ENCODE measurements around the gene PRKAR1B. TPM values are rescaled to one million over a fixed set of nuclear protein-coding genes. Genes with fewer than 3 reads are reported as not detected.
"Not testable (repeated sequence)": the region's sequence is repeated elsewhere in the genome, so short reads cannot be mapped to it uniquely, and the experiment has no call there.

PRKAR1B gene
- total RNA-seq, 1 experiment from 2014 or later: 8.2 TPM

DNA sequence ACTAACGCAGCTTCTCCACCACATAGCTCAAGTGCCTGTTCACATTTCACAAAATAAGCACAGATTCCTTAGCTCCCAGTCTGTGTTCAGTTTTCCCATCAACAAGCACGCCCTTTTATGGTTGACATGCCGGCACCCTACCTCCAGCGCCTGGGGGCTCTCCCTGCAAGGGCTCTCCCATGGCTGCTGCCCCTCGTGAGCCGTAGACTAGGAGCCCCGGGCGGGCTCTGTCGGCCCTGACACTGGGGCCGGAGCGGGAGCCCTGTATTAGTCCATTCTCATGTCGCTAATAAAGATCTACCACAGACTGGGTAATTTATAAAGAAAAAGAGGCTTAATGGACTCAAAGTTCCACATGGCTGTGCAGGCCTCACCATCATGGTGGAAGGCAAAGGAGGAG, 34.0 kb upstream of the PRKAR1B start:
- DNase-seq (ENCODE audit: low read depth, low spot score): no peak
- in situ Hi-C loops (cut with HindIII; ENCODE audit: low pct_unique_long_range_greater_than_20kb, low sequenced_read_pairs): no loop called here

DNA sequence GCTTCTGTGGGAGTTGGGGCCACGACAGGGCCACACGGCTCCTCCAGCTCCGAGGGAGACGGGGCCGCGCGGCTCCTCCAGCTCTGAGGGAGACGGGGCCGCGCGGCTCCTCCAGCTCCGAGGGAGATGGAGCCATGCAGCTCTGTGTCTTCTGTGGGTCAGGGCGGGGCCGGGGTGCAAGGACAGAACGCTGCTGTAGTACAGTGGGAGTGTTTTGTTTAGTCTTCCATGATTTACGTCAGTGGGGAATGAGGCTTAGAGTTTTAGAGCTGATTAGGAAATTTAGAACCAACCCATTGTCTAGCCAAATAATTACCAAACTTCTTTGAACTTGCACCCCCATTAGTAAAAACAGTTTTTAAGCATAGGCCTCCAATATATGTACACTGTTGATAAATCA, 32.9 kb upstream of the PRKAR1B start:
- in situ Hi-C loops (cut with HindIII; ENCODE audit: low pct_unique_long_range_greater_than_20kb, low sequenced_read_pairs): no loop called here
- no peak for DNase-seq (ENCODE audit: low read depth, low spot score)

DNA sequence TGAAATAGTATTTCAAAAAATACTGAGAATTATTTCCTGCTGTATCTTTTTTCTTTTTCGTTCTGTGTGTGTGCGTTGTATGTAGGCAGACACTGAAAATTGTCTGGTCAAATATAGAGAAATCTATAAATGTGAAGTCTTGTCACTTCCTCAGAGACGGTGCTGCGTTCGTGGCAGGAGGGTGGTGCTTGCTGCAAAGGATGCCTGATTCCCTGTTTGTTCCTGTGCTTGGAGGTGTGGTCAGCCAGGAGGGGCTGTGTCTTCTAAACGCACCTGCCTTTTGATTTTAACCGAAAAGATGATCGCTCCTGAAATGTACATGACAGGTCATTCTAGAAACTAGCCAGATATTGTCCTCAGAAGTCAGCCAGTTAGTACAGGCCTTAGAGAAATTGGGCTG, 32.5 kb upstream of the PRKAR1B start:
- no peak for DNase-seq (ENCODE audit: low read depth, low spot score)
- in situ Hi-C loops (cut with HindIII; ENCODE audit: low pct_unique_long_range_greater_than_20kb, low sequenced_read_pairs): no loop called here

DNA sequence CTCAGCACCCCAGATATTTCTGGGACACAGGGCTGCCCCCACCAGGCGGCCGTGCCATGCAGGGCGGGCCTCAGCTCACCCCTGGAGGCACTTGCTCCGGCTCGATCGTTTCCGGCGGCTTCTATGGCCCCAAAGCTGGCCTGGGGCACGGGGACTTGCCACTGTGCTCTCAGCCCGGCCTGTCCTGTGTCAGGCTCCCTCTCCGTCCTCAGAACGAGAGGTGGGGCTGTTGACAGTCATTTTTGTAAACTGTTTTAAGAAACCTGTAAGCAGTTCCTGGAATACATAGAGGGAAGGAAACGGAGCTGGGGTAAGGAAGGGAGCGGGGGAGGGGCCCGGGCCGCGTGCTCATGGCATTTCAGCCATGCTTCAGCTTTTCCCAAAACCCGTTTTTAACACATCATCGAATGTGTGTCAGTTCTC, 30.7 kb upstream of the PRKAR1B start:
- in situ Hi-C loops (cut with HindIII; ENCODE audit: low pct_unique_long_range_greater_than_20kb, low sequenced_read_pairs): no loop called here
- no peak for DNase-seq (ENCODE audit: low read depth, low spot score)

- DNase-seq (ENCODE audit: low read depth, low spot score): no peak
- in situ Hi-C loops (cut with HindIII; ENCODE audit: low pct_unique_long_range_greater_than_20kb, low sequenced_read_pairs): no loop called here
Observed at GRCh38 chr7:756928-757560, 30.0 kb upstream of the PRKAR1B start.

DNA sequence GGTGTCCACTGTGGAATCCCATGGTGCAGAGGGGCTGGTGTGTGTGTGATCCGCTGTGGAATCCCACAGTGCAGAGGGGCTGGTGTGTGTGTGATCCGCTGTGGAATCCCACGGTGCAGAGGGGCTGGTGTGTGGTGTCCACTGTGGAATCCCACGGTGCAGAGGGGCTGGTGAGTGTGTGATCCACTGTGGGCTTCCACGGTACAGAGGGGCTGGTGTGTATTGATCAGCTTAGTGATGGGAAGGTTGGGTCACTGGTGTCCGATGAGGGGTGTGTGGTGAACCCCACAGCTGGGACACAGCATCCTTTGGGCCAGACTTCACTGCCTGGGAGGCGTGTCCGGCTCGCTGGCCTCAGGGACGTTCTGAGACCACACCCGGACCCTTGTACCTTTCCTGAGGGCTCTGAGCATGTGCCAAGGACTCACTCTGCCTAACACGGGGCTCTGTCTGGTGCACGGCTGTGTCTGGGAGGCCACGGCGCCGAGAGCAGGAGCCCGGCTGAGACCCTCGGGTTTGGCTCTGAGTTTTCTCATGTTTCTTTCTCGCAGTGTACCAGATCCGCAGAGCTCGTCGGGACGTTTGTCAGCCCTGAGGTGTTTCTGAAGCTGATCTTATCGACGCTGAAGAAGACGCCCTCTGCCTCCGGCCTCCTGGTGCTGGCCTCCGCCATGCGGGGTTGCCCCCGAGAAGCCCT, 29.3 kb upstream of the PRKAR1B start:
- DNase-seq (ENCODE audit: low read depth, low spot score): no peak
- in situ Hi-C loops (cut with HindIII; ENCODE audit: low pct_unique_long_range_greater_than_20kb, low sequenced_read_pairs): no loop called here

DNA sequence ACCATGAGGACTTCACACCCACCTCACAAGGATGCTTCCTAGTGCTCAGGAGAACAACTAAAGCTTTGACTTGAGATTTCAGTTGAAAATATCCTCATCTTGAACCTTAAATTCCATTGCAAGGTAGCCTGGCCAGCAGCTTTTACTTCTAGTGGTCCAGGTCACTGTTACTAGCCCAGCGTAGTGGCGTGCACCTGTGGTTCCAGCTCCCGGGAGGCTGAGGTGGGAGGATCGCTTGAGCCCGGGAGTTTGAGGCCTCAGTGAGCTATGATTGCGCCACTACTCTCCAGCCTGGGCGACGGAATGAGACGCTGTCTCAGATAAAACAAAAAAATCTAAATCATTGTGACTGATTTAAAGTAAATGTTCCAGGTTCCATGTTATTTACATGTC, 28.3 kb upstream of the PRKAR1B start:
- in situ Hi-C loops (cut with HindIII; ENCODE audit: low pct_unique_long_range_greater_than_20kb, low sequenced_read_pairs): no loop called here
- no peak for DNase-seq (ENCODE audit: low read depth, low spot score)

DNA sequence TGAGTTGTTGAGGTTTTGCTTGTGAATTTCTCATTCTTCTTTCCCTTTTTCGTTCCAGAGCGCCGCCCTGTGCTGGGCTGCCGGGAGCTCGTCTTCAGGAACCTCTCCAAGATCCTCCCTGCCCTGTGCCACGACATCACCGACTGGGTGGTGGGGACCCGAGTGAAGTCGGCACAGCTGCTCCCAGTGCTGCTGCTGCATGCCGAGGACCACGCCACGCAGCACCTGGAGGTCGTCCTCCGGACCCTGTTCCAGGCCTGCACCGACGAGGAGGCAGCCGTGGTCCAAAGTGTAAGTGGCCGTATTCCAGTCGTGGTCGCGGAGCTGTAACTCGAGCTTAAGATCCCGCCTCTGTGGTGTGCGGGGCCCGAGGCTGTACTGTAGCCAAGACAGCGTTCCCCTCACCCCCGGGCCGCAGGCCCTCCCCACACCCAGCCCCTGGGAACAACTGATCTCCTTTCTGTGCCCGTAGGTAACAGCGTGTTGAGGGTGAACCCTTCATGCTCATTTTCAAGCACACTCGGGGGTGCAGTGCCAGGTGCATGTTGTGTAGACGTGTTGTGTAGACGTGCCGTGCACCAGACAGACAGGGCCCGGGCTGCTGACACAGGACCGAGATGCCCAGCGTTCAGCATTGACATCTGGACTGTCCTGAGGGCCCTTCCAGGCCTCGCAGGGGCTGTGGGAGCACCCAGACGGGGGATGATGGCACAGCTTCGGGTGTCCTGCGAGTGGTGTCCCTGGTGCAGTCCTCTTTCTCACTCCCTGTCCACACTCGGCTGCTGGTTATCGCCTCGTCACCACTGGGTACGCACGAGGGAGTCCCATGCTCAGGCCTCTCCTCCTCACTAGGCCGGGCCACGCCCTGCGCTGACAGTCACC, 27.7 kb upstream of the PRKAR1B start:
- in situ Hi-C loops (cut with HindIII; ENCODE audit: low pct_unique_long_range_greater_than_20kb, low sequenced_read_pairs): no loop called here
- no peak for DNase-seq (ENCODE audit: low read depth, low spot score)

- no peak for DNase-seq (ENCODE audit: low read depth, low spot score)
- in situ Hi-C loops (cut with HindIII; ENCODE audit: low pct_unique_long_range_greater_than_20kb, low sequenced_read_pairs): no loop called here
Observed at GRCh38 chr7:753190-753589, 26.1 kb upstream of the PRKAR1B start.

DNA sequence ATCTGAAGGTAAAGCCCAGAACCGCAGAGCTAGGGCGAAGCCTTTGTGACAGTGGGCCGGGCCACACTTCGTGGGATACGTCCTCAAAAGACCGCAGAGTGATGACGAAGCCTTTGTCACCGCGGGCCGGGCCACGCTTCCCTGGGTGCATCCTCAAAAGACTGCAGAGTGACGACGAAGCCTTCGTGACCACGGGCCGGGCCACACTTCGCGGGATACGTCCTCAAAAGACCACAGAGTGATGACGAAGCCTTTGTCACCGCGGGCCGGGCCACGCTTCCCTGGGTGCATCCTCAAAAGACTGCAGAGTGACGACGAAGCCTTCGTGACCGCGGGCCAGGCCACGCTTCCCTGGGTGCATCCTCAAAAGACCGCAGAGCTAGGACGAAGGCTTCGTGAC, 25.2 kb upstream of the PRKAR1B start:
- DNase-seq (ENCODE audit: low read depth, low spot score); in situ Hi-C loops (cut with HindIII; ENCODE audit: low pct_unique_long_range_greater_than_20kb, low sequenced_read_pairs): not testable (repeated sequence)

- no peak for DNase-seq (ENCODE audit: low read depth, low spot score)
- in situ Hi-C loops (cut with HindIII; ENCODE audit: low pct_unique_long_range_greater_than_20kb, low sequenced_read_pairs): no loop called here
Observed at GRCh38 chr7:751826-752225, 24.7 kb upstream of the PRKAR1B start.

DNA sequence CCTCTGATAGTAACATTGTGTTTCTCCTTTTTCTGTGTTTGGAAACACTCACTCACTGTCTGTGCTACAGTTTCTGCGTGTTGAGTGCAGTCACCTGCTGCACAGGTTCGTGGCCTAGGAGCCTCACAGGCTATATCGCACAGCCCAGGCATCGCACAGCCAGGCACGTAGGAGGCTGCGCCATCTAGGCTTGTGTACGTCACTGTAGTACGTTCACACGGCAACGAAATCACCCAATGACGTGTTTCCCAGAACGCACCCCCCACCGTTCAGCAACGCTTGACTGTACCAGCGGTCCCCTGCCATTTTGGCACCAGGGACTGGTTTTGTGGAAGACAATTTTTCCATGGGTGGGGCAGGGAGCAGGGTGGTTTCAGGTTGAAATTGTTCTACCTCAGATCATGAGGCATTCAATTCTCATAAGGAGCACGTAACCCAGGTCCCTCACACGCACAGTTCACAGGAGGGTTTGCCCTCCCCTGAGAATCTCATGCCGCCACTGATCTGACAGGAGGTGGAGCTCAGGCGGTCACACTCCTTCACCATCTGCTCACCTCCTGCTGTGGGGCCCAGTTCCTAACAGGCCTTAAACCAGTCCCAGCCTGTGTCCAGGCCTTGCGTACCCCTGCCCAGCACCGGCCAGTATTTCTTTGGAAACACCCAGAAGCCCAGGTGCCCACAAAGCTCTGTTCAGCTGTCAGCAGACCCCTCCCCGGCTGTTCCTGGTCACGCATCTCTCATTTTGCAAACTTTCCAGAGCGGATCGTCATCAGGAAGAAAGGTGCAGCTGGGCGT, 23.2 kb upstream of the PRKAR1B start:
- DNase-seq (ENCODE audit: low read depth, low spot score): no peak
- in situ Hi-C loops (cut with HindIII; ENCODE audit: low pct_unique_long_range_greater_than_20kb, low sequenced_read_pairs): no loop called here

GRCh38 chr7:749140-749551, 22.1 kb upstream of the PRKAR1B start:
- in situ Hi-C loops (cut with HindIII; ENCODE audit: low pct_unique_long_range_greater_than_20kb, low sequenced_read_pairs): no loop called here
- no peak for DNase-seq (ENCODE audit: low read depth, low spot score)

GRCh38 chr7:748446-748845, 21.4 kb upstream of the PRKAR1B start:
- DNase-seq (ENCODE audit: low read depth, low spot score): no peak
- in situ Hi-C loops (cut with HindIII; ENCODE audit: low pct_unique_long_range_greater_than_20kb, low sequenced_read_pairs): no loop called here

DNA sequence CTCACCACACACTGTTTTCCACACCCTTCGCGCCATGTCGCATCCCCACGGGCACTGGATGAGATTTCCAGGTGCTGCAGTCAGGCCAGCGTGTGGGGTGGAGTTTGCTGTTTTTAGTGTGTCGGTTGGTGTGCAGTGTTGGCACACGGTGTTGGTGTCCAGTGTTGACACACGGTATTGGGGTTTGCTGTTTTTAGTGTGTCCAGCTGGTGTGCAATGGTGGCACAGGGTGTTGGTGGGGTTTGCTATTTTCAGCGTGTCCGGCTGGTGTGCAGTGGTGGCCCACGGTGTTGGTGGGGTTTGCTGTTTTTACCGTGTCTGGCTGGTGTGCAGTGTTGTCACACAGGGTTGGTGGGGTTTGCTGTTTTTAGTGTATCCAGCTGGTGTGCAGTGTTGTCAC, 20.1 kb upstream of the PRKAR1B start:
- no peak for DNase-seq (ENCODE audit: low read depth, low spot score)
- in situ Hi-C loops (cut with HindIII; ENCODE audit: low pct_unique_long_range_greater_than_20kb, low sequenced_read_pairs): no loop called here

DNA sequence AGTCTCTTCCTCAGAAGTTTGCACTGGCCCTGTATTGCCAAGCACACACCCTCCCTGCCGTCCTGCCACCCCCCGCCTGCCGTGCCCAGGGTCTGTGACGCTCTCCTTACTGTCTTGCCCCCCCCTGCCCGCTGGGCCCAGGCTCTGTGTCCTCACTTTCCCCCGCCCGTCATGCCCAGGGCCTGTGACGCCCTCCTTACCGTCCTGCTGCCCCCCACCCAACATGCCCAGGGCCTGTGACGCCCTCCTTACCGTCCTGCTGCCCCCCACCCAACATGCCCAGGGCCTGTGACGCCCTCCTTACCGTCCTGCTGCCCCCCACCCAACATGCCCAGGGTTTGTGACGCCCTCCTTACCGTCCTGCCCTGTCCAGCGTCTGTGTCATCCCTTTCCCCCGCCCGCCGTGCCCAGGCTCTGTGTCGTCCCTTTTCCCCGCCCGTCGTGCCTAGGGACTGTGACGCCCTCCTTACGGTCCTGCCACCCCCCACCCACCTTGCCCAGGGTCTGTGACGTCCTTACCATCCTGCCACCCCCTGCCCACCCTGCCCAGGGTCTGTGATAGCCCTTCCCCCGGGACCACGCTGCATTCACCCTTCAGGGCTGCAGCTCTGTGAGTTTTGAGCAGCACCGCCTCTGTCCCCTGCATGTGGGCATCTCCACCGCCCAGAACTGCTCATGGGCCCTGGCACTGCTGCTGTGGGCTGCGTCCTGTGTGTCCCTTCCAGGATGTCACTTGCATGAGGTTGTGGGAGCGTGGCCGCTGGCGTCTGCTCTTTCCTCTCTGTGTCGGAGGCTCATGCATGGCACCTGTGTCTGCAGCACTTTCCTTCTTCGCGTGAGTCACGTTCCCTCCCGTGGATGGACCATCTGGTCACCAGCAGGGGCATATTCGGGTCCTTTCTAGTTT, 19.3 kb upstream of the PRKAR1B start:
- DNase-seq (ENCODE audit: low read depth, low spot score): no peak
- in situ Hi-C loops (cut with HindIII; ENCODE audit: low pct_unique_long_range_greater_than_20kb, low sequenced_read_pairs): no loop called here

Measured in SK-MEL-5 (cell line).